H1 (cell line): ENCODE measurements around the gene PTPRG. TPM values are rescaled to one million over a fixed set of nuclear protein-coding genes. Genes with fewer than 3 reads are reported as not detected.

Experiments
- EP300 ChIP-seq, 2 experiments: IDR thresholded peaks; 1 replicate in 1 of 2; 2 replicates in 1 of 2; pipeline ENCODE4 v1.6.1; 2011 to 2012; ENCODE audit warnings: low read depth in 2 of 2, low read length in 2 of 2, mild to moderate bottlenecking in 2 of 2, borderline replicate concordance in 1 of 2, inconsistent platforms in 1 of 2, moderate library complexity in 1 of 2
- JUN ChIP-seq: IDR thresholded peaks from 2 replicates; pipeline ENCODE4 v1.6.1; 2011; ENCODE audit warnings: low read depth, mild to moderate bottlenecking, improper control_type of control experiment, low read length
- POLR2A ChIP-seq, 2 experiments: IDR thresholded peaks; 1 replicate in 1 of 2; 2 replicates in 1 of 2; pipeline ENCODE4 v1.6.1; 2011; ENCODE audit warnings: low read depth in 2 of 2, low read length in 2 of 2, mild to moderate bottlenecking in 2 of 2; ENCODE audit errors: control extremely low read depth in 1 of 2
- RNF2 ChIP-seq: fragments of 200-900, 300-1000 bp; sonication (generic); IDR thresholded peaks from 2 replicates; pipeline ENCODE4 v1.7.1; 2016; ENCODE audit warnings: borderline replicate concordance, low read depth, mild to moderate bottlenecking, antibody characterized with exemption, low read length; ENCODE audit not compliant: poor library complexity, severe bottlenecking; ENCODE audit errors: missing control alignments
- TBP ChIP-seq: IDR thresholded peaks from 2 replicates; pipeline ENCODE4 v1.6.1; 2011; ENCODE audit warnings: low read depth, low read length, improper control_type of control experiment
- TEAD4 ChIP-seq: IDR thresholded peaks from 2 replicates; pipeline ENCODE4 v1.6.1; 2012; ENCODE audit warnings: low read depth, low read length, inconsistent platforms, mixed read lengths
- ZNF274 ChIP-seq: IDR thresholded peaks from 2 replicates; pipeline ENCODE4 v1.7.0; 2012; ENCODE audit warnings: low read length, borderline replicate concordance; ENCODE audit errors: extremely low read depth
- polyA plus RNA-seq, 7 experiments: library from polyadenylated mRNA; depleted of rRNA in 3 of 7; stranded (reverse) in 5 of 7; unstranded in 2 of 7; fragments of >200 nt in 5 of 7; fragments of 200-250 nt in 2 of 7; gene quantifications; 1 replicate in 5 of 7; 2 replicates in 1 of 7; 4 replicates in 1 of 7; pipeline versions ENCODE4 v1.2.1 to v1.2.3, GENCODE V29; 2011 to 2013; ENCODE audit warnings: missing spikeins in 2 of 7, mixed read lengths in 2 of 7
- total RNA-seq: library from RNA; stranded (reverse); fragmentation: NEBNext Ultra II Directional; extraction: Animal tissue kit (Norgen Biotek cat#: 25700); gene quantifications from 2 replicates; pipeline ENCODE4 v1.2.1, GENCODE V29; 2021

Gene PTPRG
- total and polyA plus RNA-seq, 2 of the 8 experiments (the other 6 are each of a cell fraction or from before 2014, with no cell fraction given), result 23.3 to 96.2 TPM

DNA sequence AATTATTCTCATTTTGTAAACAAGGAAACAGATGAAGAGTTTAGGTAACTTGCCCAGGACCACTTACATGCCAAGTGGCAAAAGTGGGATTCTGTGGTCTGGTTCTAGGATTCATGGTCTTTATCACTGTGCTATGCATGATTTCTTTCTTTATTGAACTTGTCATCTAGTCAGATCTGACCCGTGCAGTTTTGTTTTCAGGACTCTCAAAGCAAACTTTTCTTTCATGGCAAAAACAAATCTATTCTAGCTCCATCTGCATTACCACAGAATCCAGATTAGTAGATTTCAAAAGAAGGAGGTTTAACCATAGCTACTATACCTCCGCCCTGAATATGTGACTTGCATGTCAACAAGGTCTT, 404.4 kb downstream of the PTPRG start (continued):
- TF ChIP-seq TEAD4 (no peak), EP300 (IDR thresholded peaks at IDR 0.05; ENCODE audit: borderline replicate concordance in 1 of 2, low read depth in 2 of 2, low read length in 2 of 2) (no peak), POLR2A (IDR thresholded peaks at IDR 0.05; ENCODE audit: control extremely low read depth in 1 of 2, low read depth in 2 of 2, low read length in 2 of 2) (no peak), RNF2 (no peak), JUN (no peak), ZNF274 (no peak), TBP (no peak)
